CD4-positive, alpha-beta T cell treated with Interleukin-6 at 100 ng/mL for 8 hours (primary cell): ENCODE data around the gene MAGEA9B.
"Not testable (repeated sequence)": the region's sequence is repeated elsewhere in the genome, so short reads cannot be mapped to it uniquely, and the experiment has no call there.

ENCODE experiments used
- DNase-seq: peaks from one replicate; pipeline ENCODE4 v3.0.0-alpha.2; 2020; ENCODE audit warnings: mixed read lengths, low spot score

MAGEA9B gene

GRCh38 chrX:149570668-149571067 is 16.6 kb downstream of the MAGEA9B start:
- no peak for DNase-seq

GRCh38 chrX:149569770-149570169 is 17.5 kb downstream of the MAGEA9B start:
- no peak for DNase-seq

- no peak for DNase-seq
Observed at GRCh38 chrX:149568701-149569296, 18.5 kb downstream of the MAGEA9B start.

GRCh38 chrX:149567621-149568417 is 19.4 kb downstream of the MAGEA9B start:
- DNase-seq, result no peak

DNA sequence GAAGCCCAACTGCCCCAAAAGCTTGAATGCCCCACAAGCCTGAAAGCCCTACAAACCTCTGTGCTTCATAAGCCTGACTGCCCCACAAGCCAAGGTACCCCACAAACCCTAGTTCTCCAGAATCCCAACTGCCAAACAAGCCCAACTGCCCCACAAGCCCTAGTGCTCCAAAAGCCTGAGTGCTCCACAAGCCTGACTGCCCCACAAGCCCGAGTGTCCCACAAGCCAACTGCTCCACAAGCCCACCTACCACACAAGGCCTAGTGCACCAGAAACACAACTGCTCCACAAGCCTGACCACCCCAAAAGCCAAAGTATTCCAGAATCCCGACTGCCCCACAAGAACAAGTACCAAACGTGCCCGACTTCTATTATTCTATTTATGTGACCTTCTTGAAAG is 23.9 kb downstream of the MAGEA9B start:
- no peak for DNase-seq

DNA sequence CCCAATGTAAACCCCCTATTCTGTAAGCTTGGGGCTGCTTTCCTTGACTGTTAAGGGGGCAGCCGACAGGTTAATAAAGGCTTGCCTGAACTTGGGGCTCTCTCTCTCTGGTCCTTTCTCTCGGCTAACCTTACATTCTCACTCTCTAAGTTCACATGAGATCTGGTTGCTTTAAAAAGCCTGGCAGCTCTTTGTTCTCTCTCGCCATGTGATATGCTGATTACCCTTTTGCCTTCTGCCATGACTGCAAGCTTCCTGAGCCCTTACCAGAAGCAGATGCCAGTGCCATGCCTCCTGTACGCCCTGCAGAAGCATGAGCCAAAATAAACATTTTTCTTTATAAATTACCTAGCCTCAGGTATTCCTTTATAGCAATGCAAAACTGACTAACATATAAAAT is 32.0 kb downstream of the MAGEA9B start:
- DNase-seq, result not testable (repeated sequence)

- DNase-seq, result not testable (repeated sequence)
Observed at GRCh38 chrX:149551939-149552248, 35.4 kb downstream of the MAGEA9B start.

- not testable (repeated sequence) for DNase-seq
Observed at GRCh38 chrX:149551245-149551938, 35.9 kb downstream of the MAGEA9B start.

- DNase-seq, result not testable (repeated sequence)
Observed at GRCh38 chrX:149550454-149550853, 36.8 kb downstream of the MAGEA9B start.

DNA sequence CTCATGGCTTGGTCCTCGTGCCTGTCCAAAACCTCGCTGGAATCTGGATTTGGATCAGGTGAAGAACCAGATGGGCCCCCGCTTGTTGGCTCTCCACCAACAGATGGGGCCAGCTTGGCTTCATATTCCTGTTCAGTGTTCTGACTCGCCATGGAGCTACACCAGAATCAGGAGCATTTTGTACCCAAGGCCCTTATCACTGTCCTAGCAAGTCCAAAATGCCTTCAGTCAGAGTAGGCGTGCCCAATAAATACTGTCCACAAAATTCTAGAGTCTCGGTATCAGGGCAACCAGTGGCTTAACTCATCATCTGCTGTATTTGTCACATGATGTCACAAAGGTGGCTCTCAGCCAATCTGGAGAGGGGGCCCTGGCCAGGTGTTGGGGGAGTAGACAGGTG is 37.6 kb downstream of the MAGEA9B start, which contains the start of gene HSFX3:
TSS of gene HSFX3 (minus strand) at position 224 of the 400 bp plus-strand sequence. CDS start at position 152, 72 bp downstream.
- DNase-seq, result not testable (repeated sequence)

DNA sequence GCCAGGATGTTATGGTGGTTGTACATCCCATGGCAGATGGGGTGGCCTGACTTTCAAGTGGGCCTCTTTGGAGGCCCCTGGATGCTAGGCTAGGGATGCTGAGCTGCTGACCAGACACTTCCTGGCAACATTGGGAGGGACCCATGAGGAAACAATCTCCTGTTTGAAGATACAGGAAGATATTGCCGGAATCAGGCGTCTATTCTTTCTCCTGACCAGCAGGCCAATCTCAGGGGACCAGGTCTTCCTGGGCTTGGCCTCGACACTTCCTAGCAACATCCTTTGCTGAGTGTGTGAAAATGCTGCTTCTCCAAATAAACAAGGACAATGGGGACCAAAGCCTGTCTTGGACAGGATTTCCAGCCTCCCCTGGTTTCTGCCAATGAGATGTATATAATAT is 39.5 kb downstream of the MAGEA9B start:
- DNase-seq, result not testable (repeated sequence)

DNA sequence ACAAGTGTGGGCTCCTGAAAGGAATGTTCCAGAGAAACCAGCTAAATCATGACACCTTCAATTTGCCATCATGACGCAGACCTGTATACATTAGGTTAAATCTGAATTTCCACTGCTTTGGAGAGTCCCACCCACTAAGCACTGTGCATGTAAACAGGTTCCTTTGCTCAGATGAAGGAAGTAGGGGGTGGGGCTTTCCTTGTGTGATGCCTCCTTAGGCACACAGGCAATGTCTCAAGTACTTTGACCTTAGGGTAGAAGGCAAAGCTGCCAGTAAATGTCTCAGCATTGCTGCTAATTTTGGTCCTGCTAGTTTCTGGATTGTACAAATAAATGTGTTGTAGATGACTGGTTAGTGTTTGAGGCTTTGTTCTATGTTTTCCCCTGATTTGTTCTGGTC is 40.3 kb downstream of the MAGEA9B start:
- DNase-seq, result not testable (repeated sequence)

- DNase-seq, result not testable (repeated sequence)
Observed at GRCh38 chrX:149545545-149546543, 41.4 kb downstream of the MAGEA9B start.

GRCh38 chrX:149541521-149542047 is 45.7 kb downstream of the MAGEA9B start:
- no peak for DNase-seq

DNA sequence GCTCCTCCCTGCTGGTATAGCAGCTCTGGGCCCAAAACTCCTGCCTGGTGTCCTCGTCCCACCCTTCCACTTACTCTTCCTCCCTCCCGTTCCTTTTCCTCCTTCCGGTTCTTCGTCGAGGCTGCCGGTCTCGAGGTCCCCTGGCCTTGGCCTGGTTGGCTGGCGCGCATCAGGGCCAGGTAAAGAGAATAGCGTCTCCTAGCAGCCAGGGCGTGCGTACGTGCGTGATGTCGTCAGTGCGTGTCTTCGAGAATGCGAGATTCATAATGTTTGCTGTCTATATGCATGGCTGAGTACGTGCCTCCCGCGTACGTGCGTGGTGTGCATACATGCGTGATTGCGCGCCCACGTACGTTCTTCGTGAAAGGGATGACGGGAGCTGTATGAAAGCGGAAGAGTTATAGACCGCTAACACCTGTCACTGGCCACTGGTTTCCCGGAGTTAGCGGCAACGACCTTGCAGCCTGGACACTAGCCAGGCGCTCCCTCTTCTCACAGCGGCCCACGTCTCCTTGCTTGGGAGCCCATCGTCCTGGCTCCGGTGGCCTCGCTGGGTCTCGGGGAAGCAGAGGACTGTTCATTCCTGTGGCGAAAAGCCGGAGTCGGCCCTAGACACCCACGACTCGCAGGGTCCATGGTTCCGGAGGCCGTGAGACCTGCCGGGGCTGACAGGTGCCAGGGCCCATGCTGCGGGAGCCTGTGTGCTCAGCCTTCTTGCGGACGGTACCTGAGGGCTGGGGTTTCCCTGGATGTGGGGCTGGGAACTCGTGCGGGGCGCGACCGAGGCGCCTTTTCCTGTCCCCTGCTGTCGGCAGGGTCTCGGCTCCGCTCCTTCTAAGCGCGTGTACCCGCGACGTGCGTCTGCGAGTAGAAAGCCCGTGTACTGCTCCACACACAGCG is 46.4 kb downstream of the MAGEA9B start, which contains the start of gene EOLA1:
TSS of gene EOLA1 (plus strand) at position 392 of the 900 bp plus-strand sequence. CDS start 4,619 bp downstream, outside the sequence.
- peak; percentile 91 for DNase-seq

DNA sequence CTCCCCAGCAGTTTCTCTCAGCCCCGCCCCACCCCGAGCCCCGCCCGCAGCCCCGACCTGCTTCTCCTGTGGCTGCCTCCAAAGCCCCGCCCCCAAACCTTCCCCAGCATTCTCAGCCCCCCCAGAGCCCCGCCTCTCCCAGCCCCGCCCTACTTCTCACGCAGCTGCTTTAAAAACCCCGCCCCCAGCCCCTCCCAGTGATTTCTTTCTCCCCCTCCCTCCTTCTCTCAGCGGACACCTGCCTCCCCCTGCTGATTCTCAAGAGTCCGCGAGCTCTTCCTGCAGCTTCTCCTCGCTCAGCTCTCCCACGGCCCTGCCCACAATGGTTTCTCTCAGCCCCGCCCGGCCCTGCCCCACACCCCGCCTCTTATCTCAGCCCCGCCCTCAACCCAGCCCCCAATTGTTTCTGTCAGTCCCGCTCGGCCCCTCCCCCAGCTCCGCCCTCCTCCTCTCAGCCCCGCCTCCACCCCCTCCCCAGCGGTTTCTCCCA is 47.1 kb downstream of the MAGEA9B start:
- peak; percentile 93 for DNase-seq

- peak; percentile 92 for DNase-seq
Observed at GRCh38 chrX:149539283-149540130, 47.8 kb downstream of the MAGEA9B start.

DNA sequence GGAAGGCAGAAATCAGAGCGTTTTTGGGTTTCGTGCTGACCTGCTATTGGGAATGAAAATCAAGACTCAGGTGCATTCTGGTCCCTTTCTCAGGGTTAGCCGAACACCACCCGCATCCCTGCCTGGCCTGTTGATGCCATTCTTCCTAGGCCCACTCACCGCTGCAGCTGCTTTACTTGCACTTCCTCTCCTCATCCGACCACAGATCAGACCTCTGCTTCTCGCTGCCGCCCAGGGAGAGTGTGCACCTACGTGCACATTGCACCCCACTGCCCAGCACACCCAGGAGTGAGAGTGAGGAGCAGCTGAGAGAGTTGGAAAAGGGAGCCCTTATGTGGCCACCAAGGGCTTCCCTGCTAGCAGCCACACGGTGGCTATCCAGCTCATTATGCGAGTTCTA is 49.8 kb downstream of the MAGEA9B start:
- DNase-seq, result not testable (repeated sequence)
